DOHH2 (cell line): ENCODE measurements around the gene SLC2A6.

Experiments used
- H3F3A ChIP-seq: fragments of 200-600 bp; sonication (generic), shearing (Covaris generic); 2 replicates; pipeline ENCODE4 v1.6.0; 2016; ENCODE audit warnings: antibody characterized with exemption, mild to moderate bottlenecking; ENCODE audit not compliant: control insufficient read depth, insufficient read depth
- H3K27ac ChIP-seq: fragments of 200-600 bp; sonication (generic); 2 replicates; pipeline ENCODE4 v1.5.1; 2014; ENCODE audit warnings: low read depth, mild to moderate bottlenecking, low read length, moderate library complexity
- H3K27me3 ChIP-seq: fragments of 200-600 bp; sonication (generic); 2 replicates; pipeline ENCODE4 v1.6.1; 2014; ENCODE audit warnings: mild to moderate bottlenecking, low read length, mixed read lengths; ENCODE audit not compliant: control insufficient read depth
- H3K36me3 ChIP-seq: fragments of 200-600 bp; sonication (generic); 2 replicates; pipeline ENCODE4 v1.6.1; 2014; ENCODE audit warnings: mild to moderate bottlenecking, low read length, moderate library complexity, mixed read lengths; ENCODE audit not compliant: control insufficient read depth
- H3K4me1 ChIP-seq: fragments of 200-600 bp; sonication (generic); 2 replicates; pipeline ENCODE4 v1.6.1; 2014; ENCODE audit warnings: mild to moderate bottlenecking, low read length, mixed read lengths; ENCODE audit not compliant: control insufficient read depth
- H3K4me2 ChIP-seq: fragments of 200-600 bp; sonication (generic); 2 replicates; pipeline ENCODE4 v1.6.0; 2014; ENCODE audit warnings: mild to moderate bottlenecking, low read length, moderate library complexity
- H3K4me3 ChIP-seq: fragments of 200-600 bp; sonication (generic); 2 replicates; pipeline ENCODE4 v1.5.1; 2014; ENCODE audit warnings: mild to moderate bottlenecking, low read length, mixed read lengths
- H3K79me2 ChIP-seq: fragments of 200-600 bp; sonication (generic); 2 replicates; pipeline ENCODE4 v1.6.1; 2014; ENCODE audit warnings: mild to moderate bottlenecking, low read length, mixed read lengths; ENCODE audit not compliant: control insufficient read depth
- H3K9me2 ChIP-seq: fragments of 200-600 bp; sonication (generic); replicated peaks from 2 replicates; pipeline ENCODE4 v1.6.1; 2014; ENCODE audit warnings: mild to moderate bottlenecking, low read length, mixed read lengths; ENCODE audit not compliant: control insufficient read depth
- H3K9me3 ChIP-seq: fragments of 200-600 bp; sonication (generic); 2 replicates; pipeline ENCODE4 v1.6.1; 2014; ENCODE audit warnings: antibody characterized with exemption, low read length, mixed read lengths; ENCODE audit not compliant: control insufficient read depth, insufficient read depth
- H4K20me1 ChIP-seq: fragments of 200-600 bp; sonication (generic); 2 replicates; pipeline ENCODE4 v1.6.0; 2014; ENCODE audit warnings: low read depth, mild to moderate bottlenecking, antibody characterized with exemption, low read length, moderate library complexity; ENCODE audit not compliant: control insufficient read depth, insufficient read depth
- EZH2phosphoT487 ChIP-seq: fragments of 200-600 bp; sonication (generic); IDR thresholded peaks from 2 replicates; pipeline ENCODE4 v1.6.1; 2017; ENCODE audit warnings: borderline replicate concordance, mild to moderate bottlenecking, antibody characterized with exemption, low read length, moderate library complexity, mixed read lengths
- TF ChIP-seq, protein P1 (sequence below): fragments of 200-600 bp; sonication (generic); IDR thresholded peaks from one replicate; pipeline ENCODE4 v1.5.1; 2014; ENCODE audit warnings: antibody characterized with exemption, mild to moderate bottlenecking, low read depth, low read length; ENCODE audit not compliant: poor library complexity, severe bottlenecking

SLC2A6 gene

GRCh38 chr9:133495327-133496293 lies 16.7 kb upstream of the SLC2A6 start:
- Histone ChIP-seq H3K4me2 (no peak overlapping the region), H3K79me2 (no peaks in the 10 kb centered on the region), H3K27me3 (no peaks in the 10 kb centered on the region), H3K4me3 (no peak overlapping the region), H3K4me1 (no peaks in the 10 kb centered on the region), H4K20me1 (no peaks in the 10 kb centered on the region), H3K9me2 (no peaks in the 10 kb centered on the region), H3K9me3 (no peaks in the 10 kb centered on the region), H3K36me3 (no peaks in the 10 kb centered on the region), H3K27ac (no peak overlapping the region), H3F3A (no peaks in the 10 kb centered on the region)
- no peak for TF ChIP-seq EZH2phosphoT487
- TF ChIP-seq, protein P1, sequence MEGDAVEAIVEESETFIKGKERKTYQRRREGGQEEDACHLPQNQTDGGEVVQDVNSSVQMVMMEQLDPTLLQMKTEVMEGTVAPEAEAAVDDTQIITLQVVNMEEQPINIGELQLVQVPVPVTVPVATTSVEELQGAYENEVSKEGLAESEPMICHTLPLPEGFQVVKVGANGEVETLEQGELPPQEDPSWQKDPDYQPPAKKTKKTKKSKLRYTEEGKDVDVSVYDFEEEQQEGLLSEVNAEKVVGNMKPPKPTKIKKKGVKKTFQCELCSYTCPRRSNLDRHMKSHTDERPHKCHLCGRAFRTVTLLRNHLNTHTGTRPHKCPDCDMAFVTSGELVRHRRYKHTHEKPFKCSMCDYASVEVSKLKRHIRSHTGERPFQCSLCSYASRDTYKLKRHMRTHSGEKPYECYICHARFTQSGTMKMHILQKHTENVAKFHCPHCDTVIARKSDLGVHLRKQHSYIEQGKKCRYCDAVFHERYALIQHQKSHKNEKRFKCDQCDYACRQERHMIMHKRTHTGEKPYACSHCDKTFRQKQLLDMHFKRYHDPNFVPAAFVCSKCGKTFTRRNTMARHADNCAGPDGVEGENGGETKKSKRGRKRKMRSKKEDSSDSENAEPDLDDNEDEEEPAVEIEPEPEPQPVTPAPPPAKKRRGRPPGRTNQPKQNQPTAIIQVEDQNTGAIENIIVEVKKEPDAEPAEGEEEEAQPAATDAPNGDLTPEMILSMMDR = no peak

DNA sequence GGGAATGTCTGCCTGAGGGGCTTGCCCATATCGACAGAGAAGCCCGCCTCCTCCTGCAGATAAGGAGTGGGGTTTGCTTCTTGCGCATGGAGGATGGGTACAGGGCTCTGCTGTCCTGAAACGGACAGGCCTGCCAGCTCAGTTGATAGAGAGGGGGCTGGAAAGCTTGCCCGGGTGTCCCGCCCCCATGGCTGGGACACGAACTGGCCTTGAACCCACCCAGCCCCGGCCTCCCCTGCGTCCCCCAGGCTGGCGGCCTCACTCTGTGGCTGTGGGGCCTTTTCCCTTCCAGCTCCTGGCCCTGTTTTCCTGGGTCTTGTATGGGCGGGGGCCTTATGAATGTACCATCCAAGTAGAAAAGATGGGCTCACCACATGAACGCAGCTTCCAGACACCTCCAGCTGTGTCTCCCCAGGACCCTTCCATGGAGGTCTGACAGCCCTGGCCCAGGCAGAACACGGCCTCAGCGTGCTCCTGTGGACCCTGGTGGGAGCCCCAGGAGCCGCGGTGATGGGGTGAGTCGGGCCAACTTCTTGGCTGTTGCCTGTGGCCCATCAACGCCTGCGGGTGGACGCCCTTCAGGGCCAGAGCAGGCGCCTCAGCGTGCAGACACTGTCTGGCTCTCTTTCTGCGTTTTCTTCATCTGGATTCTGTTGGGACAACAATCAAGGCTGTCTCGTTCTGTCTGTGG lies 15.9 kb upstream of the SLC2A6 start:
- Histone ChIP-seq H3K27ac (no peak overlapping the region), H3K4me1 (no peaks in the 10 kb centered on the region), H3K4me2 (no peak overlapping the region), H3K9me2 (no peaks in the 10 kb centered on the region), H3K36me3 (no peaks in the 10 kb centered on the region), H3K9me3 (no peaks in the 10 kb centered on the region), H4K20me1 (no peaks in the 10 kb centered on the region), H3K79me2 (no peaks in the 10 kb centered on the region), H3K4me3 (no peak overlapping the region), H3F3A (no peaks in the 10 kb centered on the region), H3K27me3 (peaks cover 4% of the 10 kb centered on the region; the same call in 1 of the 2 replicates)
- TF ChIP-seq EZH2phosphoT487 = no peak
- TF ChIP-seq, protein P1 = no peak

- no peaks in the 10 kb centered on the region for H3K9me3 ChIP-seq
- H3K4me1 ChIP-seq = no peaks in the 10 kb centered on the region
- no peak for TF ChIP-seq EZH2phosphoT487
- TF ChIP-seq, protein P1 = no peak
- no peaks in the 10 kb centered on the region for H3K79me2 ChIP-seq
- no peaks in the 10 kb centered on the region for H4K20me1 ChIP-seq
- H3K4me2 ChIP-seq = no peak overlapping the region
- H3K36me3 ChIP-seq = no peaks in the 10 kb centered on the region
- H3K4me3 ChIP-seq = no peak overlapping the region
- no peaks in the 10 kb centered on the region for H3F3A ChIP-seq
- no peak overlapping the region for H3K27ac ChIP-seq
- H3K9me2 ChIP-seq = no peaks in the 10 kb centered on the region
- H3K27me3 ChIP-seq = peaks cover 7% of the 10 kb centered on the region; the same call in 1 of the 2 replicates
These were observed 15.1 kb upstream of the SLC2A6 start for GRCh38 chr9:133493845-133494540.
